Effector memory CD4-positive, alpha-beta T cell (primary cell): ENCODE data around the gene OR52H1.

Experiments
- DNase-seq, 3 donors: peaks; one replicate each; pipeline ENCODE4 v3.0.0-alpha.2; 2020
- H3K27ac ChIP-seq: 2 replicates; pipeline ENCODE4 v1.7.0; 2013; ENCODE audit warnings: mild to moderate bottlenecking, low read length, moderate library complexity; ENCODE audit not compliant: insufficient read depth, poor library complexity, severe bottlenecking
- H3K27me3 ChIP-seq: replicated peaks from 2 replicates; pipeline ENCODE4 v1.7.0; 2013; ENCODE audit warnings: mild to moderate bottlenecking, low read length; ENCODE audit not compliant: insufficient read depth, control insufficient read depth, poor library complexity, severe bottlenecking
- H3K36me3 ChIP-seq: 2 replicates; pipeline ENCODE4 v1.7.0; 2013; ENCODE audit warnings: mild to moderate bottlenecking, low read length, moderate library complexity; ENCODE audit not compliant: control insufficient read depth, insufficient read depth
- H3K4me1 ChIP-seq: 2 replicates; pipeline ENCODE4 v1.7.0; 2013; ENCODE audit warnings: low read length, mild to moderate bottlenecking; ENCODE audit not compliant: control insufficient read depth, insufficient read depth, poor library complexity, severe bottlenecking
- H3K4me3 ChIP-seq: 2 replicates; pipeline ENCODE4 v1.7.0; 2013; ENCODE audit warnings: low read length, low read depth, mild to moderate bottlenecking; ENCODE audit not compliant: insufficient read depth, poor library complexity, severe bottlenecking
- H3K9me3 ChIP-seq: 2 replicates; pipeline ENCODE4 v1.7.0; 2013; ENCODE audit warnings: mild to moderate bottlenecking, low read length, moderate library complexity; ENCODE audit not compliant: control insufficient read depth

Gene OR52H1

DNA sequence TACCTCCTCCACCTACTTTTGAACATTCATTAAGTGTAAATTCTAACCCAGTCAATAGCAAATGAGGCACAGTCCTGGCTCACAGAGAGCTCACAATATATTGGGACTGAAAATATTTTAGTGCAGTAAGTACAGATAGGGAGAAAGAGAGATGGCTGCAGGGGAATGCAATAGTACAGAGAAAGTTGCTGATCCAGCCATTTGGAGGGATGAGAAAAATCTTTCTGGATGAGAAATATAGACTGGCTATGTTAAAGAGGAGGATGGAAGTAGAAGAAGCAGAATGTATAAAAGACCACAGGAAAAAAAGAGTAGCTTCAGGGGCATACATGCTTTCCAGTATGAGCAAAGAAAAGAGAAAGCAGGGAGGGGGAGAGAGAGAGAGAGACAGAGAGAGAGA is 28.8 kb upstream of the OR52H1 start:
- no peaks in the 10 kb centered on the region for H3K4me1 ChIP-seq
- H3K27ac ChIP-seq, result no peak overlapping the region
- H3K27me3 ChIP-seq, result no peaks in the 10 kb centered on the region
- DNase-seq, result no peak
- no peaks in the 10 kb centered on the region for H3K36me3 ChIP-seq
- H3K4me3 ChIP-seq, result no peak overlapping the region
- no peaks in the 10 kb centered on the region for H3K9me3 ChIP-seq

DNA sequence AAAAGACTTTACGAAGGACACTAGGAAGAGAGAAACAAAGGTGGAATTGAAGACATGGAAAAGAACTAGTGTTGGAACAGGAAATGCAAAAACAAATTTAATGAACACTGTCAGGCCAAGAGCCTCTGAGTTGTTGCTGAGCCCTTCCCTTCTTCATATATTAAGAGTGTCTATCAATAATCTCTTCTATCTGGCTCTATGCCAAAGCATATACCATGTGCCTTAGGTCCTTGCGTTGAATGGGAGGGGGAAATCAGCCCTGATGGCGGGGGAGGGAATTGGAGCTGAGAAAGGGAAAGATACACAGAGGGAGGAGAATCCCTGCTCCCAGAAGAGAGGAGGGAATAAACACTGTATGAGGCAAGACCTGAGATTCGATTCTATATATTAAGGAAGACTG is 26.8 kb upstream of the OR52H1 start:
- H3K9me3 ChIP-seq, result no peaks in the 10 kb centered on the region
- no peak overlapping the region for H3K27ac ChIP-seq
- no peaks in the 10 kb centered on the region for H3K4me1 ChIP-seq
- no peaks in the 10 kb centered on the region for H3K27me3 ChIP-seq
- no peak overlapping the region for H3K4me3 ChIP-seq
- DNase-seq, result no peak
- H3K36me3 ChIP-seq, result no peaks in the 10 kb centered on the region

DNA sequence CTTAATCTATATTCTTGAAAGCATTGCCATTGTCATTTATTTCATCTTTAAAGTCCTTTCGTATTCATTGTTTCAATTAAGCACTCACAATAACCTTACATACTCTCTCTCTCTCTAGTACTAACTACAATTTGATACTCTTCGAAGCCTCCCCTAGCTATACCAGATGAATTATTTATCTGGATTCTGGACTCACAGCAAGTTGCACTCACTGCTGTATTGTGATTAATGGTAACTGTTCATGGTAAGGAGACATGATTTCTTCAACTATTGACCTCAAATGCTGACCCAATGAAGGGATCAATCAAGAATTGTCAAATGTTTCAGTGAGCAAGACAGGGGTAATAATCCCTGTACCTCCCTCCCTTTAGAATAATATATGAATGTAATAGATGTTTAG is 26.3 kb upstream of the OR52H1 start:
- H3K4me1 ChIP-seq, result no peaks in the 10 kb centered on the region
- H3K27me3 ChIP-seq, result no peaks in the 10 kb centered on the region
- no peak overlapping the region for H3K27ac ChIP-seq
- no peak for DNase-seq
- no peaks in the 10 kb centered on the region for H3K9me3 ChIP-seq
- no peak overlapping the region for H3K4me3 ChIP-seq
- no peaks in the 10 kb centered on the region for H3K36me3 ChIP-seq

DNA sequence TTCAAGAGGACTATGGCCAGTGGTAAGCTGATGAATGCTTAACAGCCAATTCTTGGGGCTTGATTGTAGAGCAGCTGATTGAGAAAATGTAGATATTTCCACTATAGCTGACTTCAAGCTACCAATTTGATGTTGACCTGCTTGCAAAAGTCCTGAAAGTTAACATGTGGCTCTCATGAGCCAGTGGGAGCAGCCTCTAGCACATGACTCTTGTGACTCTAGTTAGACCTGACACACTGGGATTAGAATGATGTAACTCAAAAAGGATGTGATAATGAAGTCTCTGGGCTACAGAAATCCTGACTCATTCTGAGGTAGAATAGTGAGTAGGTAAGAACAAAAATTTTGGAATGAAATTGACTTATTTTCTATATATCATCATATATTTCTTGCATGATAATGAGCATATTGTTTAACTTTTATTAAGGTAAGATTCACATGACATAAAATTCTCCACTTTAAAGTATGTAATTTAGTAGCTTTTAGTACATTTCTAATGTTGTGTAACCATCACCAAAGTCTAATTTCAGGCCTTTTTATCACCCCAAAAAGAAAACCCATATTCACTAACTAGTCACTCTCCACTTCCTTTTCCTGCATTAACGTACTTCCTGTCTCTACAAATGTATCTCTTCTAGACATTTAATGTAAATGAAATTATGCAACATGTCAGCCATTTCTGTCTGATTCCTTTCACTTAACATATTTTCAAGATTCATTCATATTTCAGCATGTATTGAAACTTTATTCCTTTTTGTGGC is 16.1 kb upstream of the OR52H1 start:
- H3K4me3 ChIP-seq, result no peak overlapping the region
- no peaks in the 10 kb centered on the region for H3K36me3 ChIP-seq
- DNase-seq, result no peak
- no peaks in the 10 kb centered on the region for H3K9me3 ChIP-seq
- H3K4me1 ChIP-seq, result no peaks in the 10 kb centered on the region
- no peak overlapping the region for H3K27ac ChIP-seq
- no peaks in the 10 kb centered on the region for H3K27me3 ChIP-seq

DNA sequence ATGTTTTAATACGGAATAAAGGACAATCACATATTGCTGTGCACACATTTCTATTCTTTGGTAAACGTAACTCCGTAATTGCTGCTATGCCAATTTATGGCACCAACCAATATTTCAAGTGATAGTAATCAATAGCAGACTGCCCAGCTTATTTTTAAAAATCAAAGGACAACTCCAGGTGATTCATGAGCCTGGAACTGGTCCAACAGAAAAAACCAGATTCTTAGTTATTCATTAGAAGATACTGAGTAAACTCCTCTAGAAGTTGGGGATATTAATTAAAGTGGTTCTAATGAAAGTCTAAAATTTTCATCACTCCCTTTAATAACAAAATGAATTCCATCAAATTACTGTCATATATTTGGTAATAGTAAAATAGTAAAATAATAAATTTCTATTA is 9.4 kb upstream of the OR52H1 start:
- H3K36me3 ChIP-seq, result no peaks in the 10 kb centered on the region
- no peaks in the 10 kb centered on the region for H3K9me3 ChIP-seq
- H3K4me3 ChIP-seq, result no peak overlapping the region
- no peak for DNase-seq
- no peaks in the 10 kb centered on the region for H3K4me1 ChIP-seq
- no peak overlapping the region for H3K27ac ChIP-seq
- H3K27me3 ChIP-seq, result no peaks in the 10 kb centered on the region

DNA sequence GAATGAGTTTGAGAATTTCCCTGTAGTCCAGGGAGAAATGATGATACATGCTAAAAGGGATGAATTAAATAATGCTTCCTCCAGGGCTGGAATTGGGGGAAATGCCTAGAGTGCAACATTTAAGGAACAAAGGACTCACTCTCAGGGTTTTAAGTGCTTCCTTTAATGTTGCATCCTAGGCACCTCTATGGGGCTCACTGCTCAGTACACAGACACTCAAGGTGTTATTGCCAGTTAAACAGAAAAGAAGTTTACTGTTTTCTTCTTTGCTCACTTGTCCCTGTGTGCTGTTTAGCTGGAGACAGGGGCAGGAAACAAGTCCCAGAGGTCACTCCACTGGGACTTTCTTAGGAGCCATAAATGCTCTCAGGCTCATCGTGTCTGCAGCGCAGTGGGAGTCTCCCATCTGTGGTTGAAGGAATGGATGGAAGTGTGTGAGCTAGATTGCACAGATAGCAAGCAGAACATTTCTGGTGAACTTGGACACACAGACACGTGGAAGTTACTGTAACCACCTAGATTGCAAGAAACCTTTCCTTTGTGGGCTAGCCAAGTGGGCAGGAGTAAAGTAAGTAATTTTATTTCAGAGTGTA is 8.4 kb upstream of the OR52H1 start:
- Histone ChIP-seq H3K4me3 (no peak overlapping the region), H3K4me1 (no peaks in the 10 kb centered on the region), H3K9me3 (no peaks in the 10 kb centered on the region), H3K36me3 (no peaks in the 10 kb centered on the region), H3K27me3 (no peaks in the 10 kb centered on the region), H3K27ac (no peak overlapping the region)
- DNase-seq, result no peak

DNA sequence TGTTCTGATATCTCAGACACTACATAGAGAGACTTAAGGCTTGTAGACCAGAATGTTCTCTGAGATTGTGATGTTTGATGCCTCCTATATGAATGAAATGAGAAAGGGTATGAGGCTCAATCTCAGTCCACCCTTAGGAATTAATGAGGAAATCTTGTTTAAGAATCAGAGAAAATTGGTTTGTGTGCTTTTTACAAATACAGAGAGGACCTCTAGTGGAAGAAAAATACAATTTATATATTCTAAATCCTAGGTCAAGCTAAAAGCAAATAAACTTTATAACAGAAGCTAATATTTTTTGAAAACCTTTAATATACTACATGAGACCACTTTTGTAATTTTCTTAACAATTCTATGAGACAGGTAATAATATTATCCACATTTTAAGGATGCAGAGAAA is 5.0 kb upstream of the OR52H1 start:
- DNase-seq, result no peak
- no peaks in the 10 kb centered on the region for H3K4me1 ChIP-seq
- no peaks in the 10 kb centered on the region for H3K9me3 ChIP-seq
- H3K36me3 ChIP-seq, result no peaks in the 10 kb centered on the region
- no peak overlapping the region for H3K4me3 ChIP-seq
- H3K27me3 ChIP-seq, result no peaks in the 10 kb centered on the region
- no peak overlapping the region for H3K27ac ChIP-seq

DNA sequence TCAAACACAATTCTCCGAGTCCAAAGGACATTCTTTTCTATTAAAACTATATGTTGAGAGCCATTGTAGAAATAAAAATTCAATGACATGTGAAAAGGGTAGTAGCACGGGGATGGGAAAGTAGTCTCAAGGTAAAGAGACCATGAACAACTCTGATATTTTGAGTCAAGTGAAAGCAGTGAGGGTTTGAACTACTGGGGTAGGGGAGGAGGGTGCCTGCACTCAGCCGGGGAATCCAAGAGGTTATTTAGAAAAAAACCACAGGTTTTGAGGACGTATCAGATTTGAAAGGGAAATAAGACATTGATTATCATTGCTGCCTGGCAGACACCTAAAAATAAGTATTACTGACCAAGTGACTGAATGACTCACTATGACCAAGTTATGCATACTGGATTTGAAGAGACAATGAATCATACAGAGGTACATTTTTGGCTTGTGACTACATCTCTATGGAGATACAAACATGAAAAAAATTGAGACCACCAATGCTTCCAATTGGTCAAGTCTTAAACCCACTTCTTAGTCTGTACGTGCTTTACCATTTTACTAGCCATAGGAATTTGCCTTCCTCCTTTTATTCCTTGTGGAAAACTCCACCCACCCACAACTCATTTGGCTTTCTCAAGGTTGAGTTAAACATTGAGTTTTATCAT is 2.2 kb upstream of the OR52H1 start:
- H3K9me3 ChIP-seq, result no peaks in the 10 kb centered on the region
- H3K27ac ChIP-seq, result no peak overlapping the region
- no peaks in the 10 kb centered on the region for H3K4me1 ChIP-seq
- no peaks in the 10 kb centered on the region for H3K27me3 ChIP-seq
- H3K36me3 ChIP-seq, result no peaks in the 10 kb centered on the region
- DNase-seq, result no peak
- no peak overlapping the region for H3K4me3 ChIP-seq

DNA sequence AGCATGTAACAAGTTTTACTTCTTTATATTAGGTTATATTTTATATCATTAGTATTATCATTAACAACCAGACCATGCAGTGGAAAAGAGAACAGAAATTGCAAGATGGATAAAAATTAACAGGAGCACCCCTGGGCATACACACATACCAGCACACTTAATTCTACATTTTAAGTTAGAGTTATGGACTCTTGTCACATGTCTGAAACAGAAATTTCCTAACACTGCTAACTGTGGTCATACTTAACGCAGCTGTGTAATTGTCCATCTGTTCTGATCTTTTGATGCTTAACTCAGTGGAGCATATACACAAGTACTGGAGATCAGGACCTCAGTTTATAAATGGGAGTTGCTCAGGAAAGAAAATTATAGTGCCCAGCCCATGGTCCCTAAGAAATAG is 358 bp downstream of the OR52H1 start:
- H3K27me3 ChIP-seq, result no peaks in the 10 kb centered on the region
- no peaks in the 10 kb centered on the region for H3K36me3 ChIP-seq
- H3K4me1 ChIP-seq, result no peaks in the 10 kb centered on the region
- no peak overlapping the region for H3K4me3 ChIP-seq
- H3K27ac ChIP-seq, result no peak overlapping the region
- DNase-seq, result no peak
- no peaks in the 10 kb centered on the region for H3K9me3 ChIP-seq

DNA sequence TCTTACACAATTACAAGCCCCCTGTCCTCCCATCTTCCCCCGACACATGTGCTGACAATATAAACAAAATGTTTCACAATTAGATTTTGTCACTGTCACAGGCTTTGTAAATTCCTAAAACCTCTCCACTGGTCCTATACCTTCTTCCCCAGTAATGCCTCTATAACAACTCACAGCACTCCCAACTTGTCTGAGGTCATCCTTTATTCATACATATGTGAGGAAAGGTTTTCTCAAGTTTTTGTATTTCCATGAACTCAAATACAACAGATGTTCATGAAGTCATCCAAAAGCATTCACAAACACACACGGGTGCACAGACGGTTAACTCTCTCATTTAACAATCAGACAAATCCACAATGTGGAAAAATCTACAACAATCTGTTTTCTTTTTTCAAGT is 1.9 kb downstream of the OR52H1 start:
- Histone ChIP-seq H3K4me1 (no peaks in the 10 kb centered on the region), H3K27me3 (no peaks in the 10 kb centered on the region)
- DNase-seq, result no peak

More for the DNA sequence above, 1.9 kb downstream of the OR52H1 start:
- Histone ChIP-seq H3K9me3 (no peaks in the 10 kb centered on the region), H3K4me3 (no peak overlapping the region), H3K36me3 (no peaks in the 10 kb centered on the region), H3K27ac (no peak overlapping the region)
